Keratinocyte (primary cell): ENCODE measurements around the gene TTC13. TPM values are rescaled to one million over a fixed set of nuclear protein-coding genes. Genes with fewer than 3 reads are reported as not detected.

Experiments
- DNase-seq: peaks from one replicate; pipeline ENCODE4 v3.0.0-alpha.2; 2011; ENCODE audit warnings: low read depth, missing footprints, low spot score
- FAIRE-seq: peaks from 2 replicates; lab custom pipeline; 2011; peaks lifted over from hg19 to GRCh38; lab: Jason Lieb, UNC
- H2AFZ ChIP-seq: 2 replicates; pipeline ENCODE4 v1.6.0; 2012; ENCODE audit warnings: low read length, control low read depth, inconsistent platforms; ENCODE audit not compliant: control insufficient read depth
- H3K27ac ChIP-seq: 2 replicates; pipeline ENCODE4 v1.5.1; 2011; ENCODE audit warnings: low read length; ENCODE audit not compliant: control insufficient read depth, insufficient read depth
- H3K27me3 ChIP-seq: 3 replicates; pipeline ENCODE4 v1.6.0; 2011; ENCODE audit warnings: low read length; ENCODE audit not compliant: control insufficient read depth, insufficient read depth; ENCODE audit errors: extremely low read depth
- H3K36me3 ChIP-seq, 2 experiments: 2 replicates in 1 of 2; 3 replicates in 1 of 2; pipeline ENCODE4 v1.5.1; 2011; ENCODE audit warnings: low read length in 2 of 2, mild to moderate bottlenecking in 1 of 2; ENCODE audit not compliant: control insufficient read depth in 2 of 2, insufficient read depth in 2 of 2; ENCODE audit errors: extremely low read depth in 1 of 2
- H3K4me1 ChIP-seq: 3 replicates; pipeline ENCODE4 v1.5.1; 2011; ENCODE audit warnings: low read length; ENCODE audit not compliant: control insufficient read depth, insufficient read depth; ENCODE audit errors: extremely low read depth
- H3K4me2 ChIP-seq: 3 replicates; pipeline ENCODE4 v1.6.0; 2011; ENCODE audit warnings: low read depth, low read length; ENCODE audit not compliant: control insufficient read depth, insufficient read depth; ENCODE audit errors: extremely low read depth
- H3K4me3 ChIP-seq, 3 experiments: fragments of 200-600 bp in 1 of 3; sonication (generic) in 1 of 3; 2 replicates in 2 of 3; 3 replicates in 1 of 3; pipeline ENCODE4 v1.5.1; 2011 to 2016; ENCODE audit warnings: low read length in 3 of 3, mild to moderate bottlenecking in 3 of 3, control low read depth in 2 of 3, inconsistent platforms in 1 of 3, low read depth in 1 of 3, mixed read lengths in 1 of 3, mixed run types in 1 of 3, moderate library complexity in 1 of 3; ENCODE audit not compliant: control insufficient read depth in 2 of 3, insufficient read depth in 2 of 3; ENCODE audit errors: extremely low read depth in 1 of 3
- H3K79me2 ChIP-seq: 2 replicates; pipeline ENCODE4 v1.6.0; 2012; ENCODE audit warnings: low read length; ENCODE audit not compliant: control insufficient read depth, insufficient read depth
- H3K9ac ChIP-seq: 3 replicates; pipeline ENCODE4 v1.6.0; 2011; ENCODE audit warnings: low read length; ENCODE audit not compliant: control insufficient read depth, insufficient read depth; ENCODE audit errors: extremely low read depth
- H3K9me1 ChIP-seq: 3 replicates; pipeline ENCODE4 v1.6.0; 2011; ENCODE audit warnings: low read length; ENCODE audit not compliant: control insufficient read depth, insufficient read depth; ENCODE audit errors: extremely low read depth
- H3K9me3 ChIP-seq: 2 replicates; pipeline ENCODE4 v1.5.1; 2012; ENCODE audit warnings: low read depth, low read length; ENCODE audit not compliant: control insufficient read depth
- H4K20me1 ChIP-seq: 3 replicates; pipeline ENCODE4 v1.6.0; 2011; ENCODE audit warnings: low read length; ENCODE audit not compliant: control insufficient read depth, insufficient read depth; ENCODE audit errors: extremely low read depth
- CTCF ChIP-seq, 3 experiments: IDR thresholded peaks in 1 of 3; conservative IDR thresholded peaks in 1 of 3; optimal IDR thresholded peaks in 1 of 3; 2 replicates in 2 of 3; 3 replicates in 1 of 3; pipeline versions ENCODE3 to v1.5.1; 2011; ENCODE audit warnings: low read length in 3 of 3, mild to moderate bottlenecking in 3 of 3, moderate library complexity in 2 of 3, control low read depth in 1 of 3, inconsistent platforms in 1 of 3; ENCODE audit not compliant: insufficient read depth in 2 of 3; ENCODE audit errors: extremely low read depth in 1 of 3
- EZH2 ChIP-seq: IDR thresholded peaks from one replicate; pipeline ENCODE4 v1.6.1; 2012; ENCODE audit warnings: inconsistent platforms, mild to moderate bottlenecking, low read length, moderate library complexity
- dilution Hi-C: fragments of 300-500 bp; cut with MboI; formaldehyde crosslinking; loops from one replicate; pipeline ENCODE4 v1.7.0; 2020; ENCODE audit warnings: low sequenced_read_pairs; ENCODE audit not compliant: extremely low pct_ligation_motif_present
- polyA plus RNA-seq, 5 experiments: library from polyadenylated mRNA; depleted of rRNA in 3 of 5; stranded (reverse) in 3 of 5; stranded (forward) in 1 of 5; unstranded in 1 of 5; fragments of >200 nt; gene quantifications; 1 replicate in 1 of 5; 2 replicates in 3 of 5; 3 replicates in 1 of 5; pipeline versions ENCODE4 v1.2.1 to v1.2.3, GENCODE V29; 2011 to 2012; ENCODE audit warnings: missing spikeins in 2 of 5, low read depth in 1 of 5, low replicate concordance in 1 of 5

Gene TTC13
- polyA plus RNA-seq, 1 donor (not counting 4 experiments of a cell fraction or from before 2014, with no cell fraction given): 8.3 TPM

GRCh38 chr1:230922620-230923019 is 56.0 kb downstream of the TTC13 start:
- H3K4me2 ChIP-seq: no peak overlapping the region
- dilution Hi-C loops: no loop called here
- no peak for DNase-seq
- H3K36me3 ChIP-seq: peaks cover 0 to 10% of the 10 kb centered on the region in 2 experiments
- no peaks in the 10 kb centered on the region for H3K9me1 ChIP-seq
- H3K27ac ChIP-seq: no peak overlapping the region
- FAIRE-seq: no peak
- H3K79me2 ChIP-seq: no peaks in the 10 kb centered on the region
- no peaks in the 10 kb centered on the region for H3K4me1 ChIP-seq
- no peaks in the 10 kb centered on the region for H3K9me3 ChIP-seq
- no peak overlapping the region for H2AFZ ChIP-seq
- H4K20me1 ChIP-seq: no peaks in the 10 kb centered on the region
- TF ChIP-seq EZH2: no peak
- TF ChIP-seq CTCF (optimal IDR thresholded peaks at IDR 0.05 in 1 of 3, IDR thresholded peaks at IDR 0.05 in 1 of 3, conservative IDR thresholded peaks at IDR 0.05 in 1 of 3; ENCODE audit: extremely low read depth in 1 of 3, insufficient read depth in 2 of 3, low read length in 3 of 3): peak in 1 of 3 experiments; percentile 36
- no peak overlapping the region for H3K9ac ChIP-seq
- no peak overlapping the region for H3K4me3 ChIP-seq
- H3K27me3 ChIP-seq: no peaks in the 10 kb centered on the region

- dilution Hi-C loops: no loop called here
- TF ChIP-seq CTCF (optimal IDR thresholded peaks at IDR 0.05 in 1 of 3, IDR thresholded peaks at IDR 0.05 in 1 of 3, conservative IDR thresholded peaks at IDR 0.05 in 1 of 3; ENCODE audit: extremely low read depth in 1 of 3, insufficient read depth in 2 of 3, low read length in 3 of 3) (no peak), EZH2 (no peak)
- Histone ChIP-seq H3K27ac (no peak overlapping the region), H2AFZ (no peak overlapping the region), H3K79me2 (no peaks in the 10 kb centered on the region), H3K27me3 (no peaks in the 10 kb centered on the region), H3K36me3 (peaks cover 0 to 10% of the 10 kb centered on the region in 2 experiments), H3K4me1 (no peaks in the 10 kb centered on the region), H4K20me1 (no peaks in the 10 kb centered on the region), H3K9me3 (no peaks in the 10 kb centered on the region), H3K9ac (no peak overlapping the region), H3K4me3 (no peak overlapping the region), H3K9me1 (no peaks in the 10 kb centered on the region), H3K4me2 (no peak overlapping the region)
- FAIRE-seq: no peak
- DNase-seq: no peak
These were observed 59.5 kb downstream of the TTC13 start for GRCh38 chr1:230919207-230919606.
